Middle frontal gyrus (tissue), 1 donor: ENCODE results near the gene MCF2L.

Source experiments
- DNase-seq: peaks from one replicate; pipeline ENCODE4 v3.0.0-alpha.2; 2015; ENCODE audit warnings: low spot score; ENCODE audit errors: extremely low spot score

Gene MCF2L

GRCh38 chr13:113145496-113145895, 176.5 kb downstream of the MCF2L start:
- no peak for DNase-seq

GRCh38 chr13:113145911-113146598, 177.0 kb downstream of the MCF2L start:
- DNase-seq: no peak

DNA sequence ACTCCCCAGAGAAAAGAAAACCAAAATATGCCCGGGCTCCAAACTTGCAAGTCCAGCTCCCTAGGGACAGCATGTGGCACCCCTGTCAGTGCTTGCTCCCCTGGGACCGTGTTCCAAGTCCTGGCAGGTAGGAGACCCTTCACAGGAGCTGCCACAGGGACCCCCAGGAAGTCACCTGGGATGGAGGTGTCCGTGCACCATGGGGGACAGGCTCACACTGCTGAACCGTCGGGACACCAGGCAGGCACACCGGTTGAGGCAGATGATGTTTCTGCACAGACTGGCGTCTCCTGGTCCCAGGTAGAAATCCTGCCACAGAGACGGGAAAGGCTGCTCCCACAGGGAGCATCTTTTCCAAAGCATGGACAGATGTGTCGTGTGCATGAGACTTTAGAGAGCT, 177.7 kb downstream of the MCF2L start:
- no peak for DNase-seq

- no peak for DNase-seq
These were observed 178.2 kb downstream of the MCF2L start for GRCh38 chr13:113147206-113147605.

GRCh38 chr13:113148407-113148806, 179.4 kb downstream of the MCF2L start:
- DNase-seq: no peak

DNA sequence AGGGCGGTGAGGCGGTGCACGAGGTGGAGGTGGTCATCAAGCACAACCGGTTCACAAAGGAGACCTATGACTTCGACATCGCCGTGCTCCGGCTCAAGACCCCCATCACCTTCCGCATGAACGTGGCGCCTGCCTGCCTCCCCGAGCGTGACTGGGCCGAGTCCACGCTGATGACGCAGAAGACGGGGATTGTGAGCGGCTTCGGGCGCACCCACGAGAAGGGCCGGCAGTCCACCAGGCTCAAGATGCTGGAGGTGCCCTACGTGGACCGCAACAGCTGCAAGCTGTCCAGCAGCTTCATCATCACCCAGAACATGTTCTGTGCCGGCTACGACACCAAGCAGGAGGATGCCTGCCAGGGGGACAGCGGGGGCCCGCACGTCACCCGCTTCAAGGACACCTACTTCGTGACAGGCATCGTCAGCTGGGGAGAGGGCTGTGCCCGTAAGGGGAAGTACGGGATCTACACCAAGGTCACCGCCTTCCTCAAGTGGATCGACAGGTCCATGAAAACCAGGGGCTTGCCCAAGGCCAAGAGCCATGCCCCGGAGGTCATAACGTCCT, 180.0 kb downstream of the MCF2L start:
- no peak for DNase-seq
